GM04503 (cell line): ENCODE measurements around the gene TRIM46.
"Not testable (repeated sequence)": the region's sequence is repeated elsewhere in the genome, so short reads cannot be mapped to it uniquely, and the experiment has no call there.

Experiments
- DNase-seq: peaks from one replicate; pipeline ENCODE4 v3.0.0-alpha.2; 2012; ENCODE audit warnings: low read depth

The TRIM46 gene

GRCh38 chr1:155137154-155137949, 36.3 kb upstream of the TRIM46 start:
- no peak for DNase-seq

- DNase-seq: no peak
Observed at GRCh38 chr1:155139895-155140629, 33.6 kb upstream of the TRIM46 start, which contains the start of gene DPM3. Gene DPM3, minus strand, starts transcription at chr1:155140531. Its CDS starts 291 bp downstream, at chr1:155140240.

DNA sequence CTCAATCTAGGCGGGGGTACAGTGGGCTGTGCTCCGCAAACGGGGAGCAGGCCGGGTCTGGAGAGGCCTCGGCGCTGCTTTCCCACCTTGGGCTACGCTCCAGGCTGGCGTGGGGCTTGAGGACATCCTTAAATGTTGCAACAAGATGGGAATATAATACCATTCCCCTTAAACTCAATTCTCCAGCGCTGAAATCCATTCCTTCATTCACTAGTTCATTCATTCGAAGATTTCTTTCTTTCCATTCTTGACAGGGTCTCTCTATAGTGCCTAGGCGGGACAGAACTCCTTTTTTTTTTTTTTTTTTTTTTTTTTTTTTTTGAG, 33.1 kb upstream of the TRIM46 start:
- DNase-seq: no peak

DNA sequence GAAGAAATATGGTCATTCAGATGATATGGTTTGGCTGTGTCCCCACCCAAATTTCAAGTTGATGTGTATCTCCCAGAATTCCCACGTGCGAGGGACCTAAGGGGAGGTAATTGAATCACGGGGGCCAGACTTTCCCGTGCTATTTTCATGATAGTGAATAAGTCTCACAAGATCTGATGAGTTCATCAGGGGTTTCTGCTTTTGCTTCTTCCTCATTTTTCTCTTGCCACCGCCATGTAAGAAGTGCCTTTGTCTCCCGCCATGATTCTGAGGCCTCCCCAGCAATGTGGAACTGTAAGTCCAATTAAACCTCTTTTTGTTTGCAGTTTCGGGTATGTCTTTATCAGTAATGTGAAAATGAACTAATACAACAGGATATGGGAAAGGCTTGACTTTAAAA, 31.9 kb upstream of the TRIM46 start:
- no peak for DNase-seq

- DNase-seq: no peak
Observed at GRCh38 chr1:155145491-155145890, 28.2 kb upstream of the TRIM46 start.

DNA sequence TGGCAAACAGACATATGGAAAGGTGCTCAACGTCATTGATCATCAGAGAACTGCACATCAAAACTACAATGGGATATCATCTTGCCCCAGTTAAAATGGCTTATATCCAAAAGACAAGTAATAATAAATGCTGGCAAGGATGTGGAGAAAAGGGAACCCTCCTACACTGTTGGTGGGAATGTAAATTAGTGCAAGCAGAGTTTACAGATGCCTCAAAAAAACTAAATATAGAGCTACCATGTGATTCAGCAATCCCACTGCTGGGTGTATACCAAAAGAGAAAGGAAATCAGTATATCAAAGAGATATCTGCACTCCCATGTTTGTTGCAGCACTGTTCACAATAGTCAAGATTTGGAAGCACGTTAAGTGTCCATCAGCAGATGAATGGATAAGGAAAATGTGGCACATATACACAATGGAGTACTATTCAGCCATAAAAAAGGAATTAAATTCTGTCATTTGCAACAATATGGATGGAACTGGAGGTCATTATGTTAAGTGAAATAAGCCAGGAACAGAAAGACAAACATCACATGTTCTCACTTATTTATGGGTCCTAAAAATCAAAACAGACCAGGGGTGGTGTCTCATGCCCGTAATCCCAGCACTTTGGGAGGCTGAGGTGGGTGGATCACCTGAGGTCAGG, 17.5 kb upstream of the TRIM46 start:
- not testable (repeated sequence) for DNase-seq

GRCh38 chr1:155158991-155159390, 14.7 kb upstream of the TRIM46 start:
- no peak for DNase-seq

GRCh38 chr1:155160128-155160527, 13.5 kb upstream of the TRIM46 start:
- no peak for DNase-seq

DNA sequence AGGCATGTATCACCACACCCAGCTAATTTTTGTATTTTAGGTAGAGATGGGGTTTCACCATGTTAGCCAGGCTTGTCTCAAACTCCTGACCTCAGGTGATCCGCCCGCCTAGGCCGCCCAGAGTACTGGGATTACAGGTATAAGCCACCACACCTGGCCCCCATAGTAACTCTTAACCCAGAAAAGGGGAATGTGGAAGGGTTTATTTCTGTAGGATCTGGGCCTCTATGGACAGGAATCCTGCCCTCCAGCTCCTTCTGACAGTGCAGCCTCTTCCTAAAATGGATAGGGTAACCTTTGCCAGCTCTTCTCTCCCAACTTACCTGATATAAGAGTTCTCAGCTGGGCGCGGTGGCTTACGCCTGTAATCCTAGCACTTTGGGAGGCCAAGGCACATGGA, 11.0 kb upstream of the TRIM46 start:
- not testable (repeated sequence) for DNase-seq

GRCh38 chr1:155163785-155164184, 9.9 kb upstream of the TRIM46 start:
- not testable (repeated sequence) for DNase-seq

DNA sequence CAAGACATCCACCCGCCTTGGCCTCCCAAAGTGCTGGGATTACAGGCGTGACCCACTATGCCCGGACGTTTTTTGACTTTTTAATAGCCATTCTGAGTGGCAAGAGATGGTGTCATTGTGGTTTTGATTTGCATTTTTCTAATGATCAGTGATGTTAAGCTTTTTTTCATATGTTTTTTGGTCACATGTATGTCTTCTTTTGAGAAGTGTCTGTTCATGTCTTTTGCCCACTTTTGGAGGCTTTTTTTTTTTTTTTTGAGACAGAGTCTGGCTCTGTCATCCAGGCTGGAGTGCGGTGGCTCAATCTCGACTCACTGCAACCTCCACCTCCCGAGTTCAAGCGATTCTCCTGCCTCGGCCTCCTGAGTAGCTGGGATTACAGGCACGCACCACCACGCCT, 9.0 kb upstream of the TRIM46 start:
- not testable (repeated sequence) for DNase-seq

- DNase-seq: no peak
Observed at GRCh38 chr1:155166051-155166470, 7.6 kb upstream of the TRIM46 start.

DNA sequence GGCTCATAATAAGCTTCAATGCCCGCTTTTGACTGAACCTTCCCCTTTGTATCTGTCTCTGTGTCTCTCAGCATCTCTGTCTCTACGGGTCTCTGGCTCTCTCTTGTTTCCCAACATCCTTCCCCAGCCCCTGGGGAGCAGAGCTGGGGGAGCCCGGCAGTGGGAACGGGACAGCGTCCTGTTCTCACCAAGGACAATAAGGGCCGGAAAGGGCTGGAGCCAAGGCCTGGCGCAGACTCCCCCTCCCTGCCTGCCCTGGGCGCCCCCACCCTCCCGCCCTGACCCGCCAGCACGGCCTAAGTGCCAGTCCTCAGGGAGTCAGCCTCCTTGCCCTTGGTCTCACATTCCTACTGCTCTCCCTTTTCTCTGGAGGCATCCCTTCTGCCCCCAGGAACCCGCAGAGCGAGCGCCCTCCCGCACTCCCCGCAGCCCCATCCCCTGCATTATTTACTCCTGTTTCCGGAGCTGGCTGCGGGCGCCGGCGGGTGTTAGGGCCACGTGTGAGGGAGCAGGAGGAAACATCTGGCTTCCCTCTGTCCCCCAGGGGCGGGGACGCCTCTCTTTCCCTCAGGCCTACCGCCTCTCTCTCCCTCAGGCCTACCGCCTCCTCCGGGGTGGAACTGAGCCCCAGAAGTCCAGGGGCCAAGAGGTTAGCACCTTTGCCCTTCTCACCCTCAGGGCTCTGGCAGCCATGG, 7.0 kb upstream of the TRIM46 start:
- DNase-seq: no peak

GRCh38 chr1:155167166-155168104, 6.2 kb upstream of the TRIM46 start:
- peak; percentile 18 for DNase-seq

GRCh38 chr1:155168105-155168445, 5.6 kb upstream of the TRIM46 start:
- not testable (repeated sequence) for DNase-seq

DNA sequence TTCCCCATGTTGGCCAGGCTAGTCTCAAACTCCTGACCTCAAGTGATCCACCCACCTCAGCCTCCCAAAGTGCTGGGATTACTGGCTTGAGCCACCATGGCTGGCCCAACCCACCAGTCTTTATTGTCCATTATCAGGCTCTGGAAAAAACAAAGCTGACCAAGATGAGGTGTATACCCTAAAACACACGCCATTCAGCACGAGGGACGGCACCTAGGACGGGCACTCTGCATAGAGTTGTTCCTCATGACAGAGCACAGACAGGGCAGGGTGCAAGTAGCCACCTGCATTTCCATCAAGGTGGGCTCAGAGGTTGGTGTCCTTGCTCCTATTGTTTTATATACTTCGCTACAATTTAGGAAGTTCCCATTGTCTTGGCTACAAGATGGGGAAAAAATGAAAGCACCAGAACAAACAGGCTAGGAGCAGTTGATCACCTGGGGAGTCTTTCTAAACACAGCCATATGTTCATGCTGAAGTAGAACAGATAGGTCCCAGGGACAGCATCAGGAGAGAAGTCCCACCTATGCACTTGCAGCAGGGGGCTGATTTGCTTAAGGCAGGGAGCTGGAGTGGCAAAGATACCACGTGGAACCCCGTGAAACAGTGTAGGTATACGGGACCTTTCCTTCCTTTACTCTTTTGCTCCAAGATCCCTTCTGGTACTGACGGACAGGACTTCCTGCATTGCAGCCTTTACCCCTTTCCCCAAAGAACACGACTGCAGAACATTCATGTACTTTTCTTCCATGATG, 5.0 kb upstream of the TRIM46 start:
- no peak for DNase-seq

DNA sequence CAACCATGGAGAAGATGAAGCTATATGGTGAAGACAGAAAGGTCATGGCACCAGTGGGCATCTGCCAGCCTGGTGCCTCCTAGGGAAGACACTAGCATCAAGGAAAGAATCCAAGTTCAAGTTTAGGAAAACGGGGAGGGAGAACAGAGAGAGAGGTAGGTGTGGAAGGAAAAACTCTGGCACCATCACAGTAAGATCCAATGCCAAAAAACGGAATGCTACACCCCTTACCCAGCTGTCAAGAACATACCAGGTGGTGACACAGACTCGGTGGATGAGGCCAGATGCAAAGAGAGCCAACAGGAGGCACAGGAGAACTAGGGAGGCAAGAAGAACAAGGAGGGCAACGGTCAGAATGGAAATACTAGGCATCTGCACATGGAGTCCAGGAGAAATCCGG, 4.1 kb upstream of the TRIM46 start:
- no peak for DNase-seq

- DNase-seq: no peak
Observed at GRCh38 chr1:155170101-155170785, 3.4 kb upstream of the TRIM46 start.

GRCh38 chr1:155170806-155171205, 2.8 kb upstream of the TRIM46 start:
- DNase-seq: no peak
